ENCODE data around the gene B3GALT4.

The B3GALT4 gene

GRCh38 chr6:33297956-33298772 lies 21.2 kb downstream of the B3GALT4 start (continued):
- TF ChIP-seq ZNF488 (tag by site-specific recombination; IDR thresholded peaks at IDR 0.05) = no peak
- no peak for TF ChIP-seq ZNF280C (tag by site-specific recombination; IDR thresholded peaks at IDR 0.05)
- no peak for TF ChIP-seq ZBTB8A (tag by site-specific recombination; IDR thresholded peaks at IDR 0.05)
- no peak for TF ChIP-seq ZNF664 (tag by site-specific recombination; IDR thresholded peaks at IDR 0.05)
- no peak for TF ChIP-seq HOXA7 (CRISPR knock-in tag; IDR thresholded peaks at IDR 0.05; ENCODE audit: borderline replicate concordance)
- no peak for TF ChIP-seq ZNF19 (tag by site-specific recombination; IDR thresholded peaks at IDR 0.05; ENCODE audit: low read depth)
- 0 out of 2 replicates have a peak, but pooled peaks have one; percentile 38 for TF ChIP-seq BCL11A (tag by site-specific recombination; IDR thresholded peaks at IDR 0.05; ENCODE audit: low read depth)
- no peak for TF ChIP-seq ZNF248 (tag by site-specific recombination; IDR thresholded peaks at IDR 0.05)
- no peak for TF ChIP-seq ZSCAN4 (tag by site-specific recombination; IDR thresholded peaks at IDR 0.05)
- TF ChIP-seq TCF7L2 (IDR thresholded peaks at IDR 0.05; ENCODE audit: borderline replicate concordance, low read depth, low read length) = no peak
- TF ChIP-seq SP7 (tag by site-specific recombination; IDR thresholded peaks at IDR 0.05) = peak; percentile 43
- no peak for TF ChIP-seq ZNF621 (tag by site-specific recombination; IDR thresholded peaks at IDR 0.05)
- peak; percentile 93; the same call in 1 of the 2 replicates for TF ChIP-seq ZBTB48 (tag by site-specific recombination; IDR thresholded peaks at IDR 0.05)
- no peak for TF ChIP-seq ZNF626 (tag by site-specific recombination; IDR thresholded peaks at IDR 0.05)
- no peak for TF ChIP-seq ZSCAN30 (tag by site-specific recombination; IDR thresholded peaks at IDR 0.05)
- TF ChIP-seq ZNF350 (tag by site-specific recombination; IDR thresholded peaks at IDR 0.05) = no peak
- TF ChIP-seq ZXDB (tag by site-specific recombination; IDR thresholded peaks at IDR 0.05) = no peak
- no peak for TF ChIP-seq BCL11B (tag by site-specific recombination; IDR thresholded peaks at IDR 0.05; ENCODE audit: low read depth)
- TF ChIP-seq ZNF311 (tag by site-specific recombination; IDR thresholded peaks at IDR 0.05; ENCODE audit: borderline replicate concordance) = no peak
- peak; percentile 50 for TF ChIP-seq GLIS2 (tag by site-specific recombination; IDR thresholded peaks at IDR 0.05)
- TF ChIP-seq ZNF768 (tag by site-specific recombination; IDR thresholded peaks at IDR 0.05) = peak; percentile 35; the same call in 1 of the 2 replicates
- no peak for TF ChIP-seq ZNF157 (tag by site-specific recombination; IDR thresholded peaks at IDR 0.05)
- TF ChIP-seq ZNF114 (tag by site-specific recombination; IDR thresholded peaks at IDR 0.05) = no peak
- TF ChIP-seq KLF17 (tag by site-specific recombination; IDR thresholded peaks at IDR 0.05) = no peak
- TF ChIP-seq ZNF362 (tag by site-specific recombination; IDR thresholded peaks at IDR 0.05) = no peak
- no peak for TF ChIP-seq AEBP2 (tag by site-specific recombination; IDR thresholded peaks at IDR 0.05; ENCODE audit: borderline replicate concordance)
- peak; percentile 53; the same call in 1 of the 2 replicates for TF ChIP-seq ZNF366 (tag by site-specific recombination; conservative IDR thresholded peaks at IDR 0.05)
- TF ChIP-seq ZNF658 (tag by site-specific recombination; IDR thresholded peaks at IDR 0.05) = no peak
- TF ChIP-seq CTCF (tag by site-specific recombination; IDR thresholded peaks at IDR 0.05) = peak; percentile 53; the same call in 1 of the 2 replicates
- no peak for TF ChIP-seq ZNF830 (tag by site-specific recombination; IDR thresholded peaks at IDR 0.05; ENCODE audit: low read depth)
- no peak for TF ChIP-seq YY2 (tag by site-specific recombination; IDR thresholded peaks at IDR 0.05)
